HCT116 (cell line): Measurements from ENCODE around the gene DOCK3.

Experiments
- EZH2 ChIP-seq: fragments of 200-600 bp; sonication (generic); IDR thresholded peaks from 2 replicates; pipeline ENCODE4 v1.6.1; 2017; ENCODE audit warnings: antibody characterized with exemption, mixed run types
- EZH2phosphoT487 ChIP-seq: fragments of 200-600 bp; IDR thresholded peaks from 2 replicates; pipeline ENCODE4 v1.6.1; 2018; ENCODE audit warnings: antibody characterized with exemption, borderline replicate concordance
- RAD21 ChIP-seq: IDR thresholded peaks from 2 replicates; pipeline ENCODE4 v1.6.1; 2012; ENCODE audit warnings: low read depth, mild to moderate bottlenecking
- ZNF274 ChIP-seq: fragments of 200-500 bp; sonication (Bioruptor generic); IDR thresholded peaks from 2 replicates; pipeline ENCODE4 v1.6.1; 2014; ENCODE audit warnings: mild to moderate bottlenecking, low read depth, low read length, inconsistent platforms
- TF ChIP-seq, protein P1 (sequence below), 3 experiments: fragments of 200-600 bp in 1 of 3; sonication (generic) in 1 of 3; IDR thresholded peaks in 2 of 3; conservative IDR thresholded peaks in 1 of 3; 2 replicates each; pipeline ENCODE4 v1.5.1; 2012 to 2017; ENCODE audit warnings: low read depth in 2 of 3, low read length in 2 of 3, antibody characterized with exemption in 1 of 3, borderline replicate concordance in 1 of 3, control low read depth in 1 of 3, mild to moderate bottlenecking in 1 of 3, mixed read lengths in 1 of 3, mixed run types in 1 of 3, moderate library complexity in 1 of 3; ENCODE audit not compliant: insufficient read depth in 1 of 3

DNA sequence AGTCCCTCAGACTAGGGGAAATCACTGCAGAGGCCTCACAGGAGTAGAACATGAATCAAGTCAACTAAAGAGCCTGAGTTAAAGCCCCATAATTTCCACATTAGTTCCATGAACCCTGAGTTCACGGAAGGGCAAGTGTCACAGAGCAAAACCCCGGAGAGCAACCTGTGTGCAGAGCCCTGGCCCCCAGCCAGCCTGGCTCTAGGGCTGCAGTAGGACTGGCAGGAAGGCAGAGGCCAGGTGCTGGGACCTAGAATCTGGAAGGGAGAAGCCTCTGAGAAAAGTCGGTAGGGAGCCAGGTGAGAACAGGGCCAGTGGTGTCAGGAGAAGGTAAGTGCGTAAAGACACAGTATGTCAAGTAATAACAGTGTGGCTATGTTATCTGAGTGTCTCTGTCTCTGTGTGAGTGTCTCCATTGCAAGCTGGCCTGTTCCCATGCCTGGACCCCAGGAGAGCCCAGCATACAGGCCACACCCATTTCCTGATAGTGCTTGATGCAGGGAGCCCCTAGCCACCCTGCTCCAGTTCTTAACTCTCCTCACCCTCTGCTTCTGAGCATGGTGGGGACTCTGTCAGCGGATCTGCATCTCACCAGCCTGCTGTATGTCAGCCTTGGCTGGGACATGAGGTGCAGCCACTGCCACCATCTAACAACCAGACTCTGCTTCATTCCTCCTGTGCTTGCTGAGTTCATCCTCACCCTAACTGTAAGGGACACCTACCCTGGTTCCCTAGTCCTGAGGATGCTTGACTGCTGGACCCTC is 699.1 kb downstream of the DOCK3 start:
- TF ChIP-seq ZNF274 = no peak
- no peak for TF ChIP-seq EZH2
- TF ChIP-seq, protein P1, sequence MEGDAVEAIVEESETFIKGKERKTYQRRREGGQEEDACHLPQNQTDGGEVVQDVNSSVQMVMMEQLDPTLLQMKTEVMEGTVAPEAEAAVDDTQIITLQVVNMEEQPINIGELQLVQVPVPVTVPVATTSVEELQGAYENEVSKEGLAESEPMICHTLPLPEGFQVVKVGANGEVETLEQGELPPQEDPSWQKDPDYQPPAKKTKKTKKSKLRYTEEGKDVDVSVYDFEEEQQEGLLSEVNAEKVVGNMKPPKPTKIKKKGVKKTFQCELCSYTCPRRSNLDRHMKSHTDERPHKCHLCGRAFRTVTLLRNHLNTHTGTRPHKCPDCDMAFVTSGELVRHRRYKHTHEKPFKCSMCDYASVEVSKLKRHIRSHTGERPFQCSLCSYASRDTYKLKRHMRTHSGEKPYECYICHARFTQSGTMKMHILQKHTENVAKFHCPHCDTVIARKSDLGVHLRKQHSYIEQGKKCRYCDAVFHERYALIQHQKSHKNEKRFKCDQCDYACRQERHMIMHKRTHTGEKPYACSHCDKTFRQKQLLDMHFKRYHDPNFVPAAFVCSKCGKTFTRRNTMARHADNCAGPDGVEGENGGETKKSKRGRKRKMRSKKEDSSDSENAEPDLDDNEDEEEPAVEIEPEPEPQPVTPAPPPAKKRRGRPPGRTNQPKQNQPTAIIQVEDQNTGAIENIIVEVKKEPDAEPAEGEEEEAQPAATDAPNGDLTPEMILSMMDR (IDR thresholded peaks at IDR 0.05 in 2 of 3, conservative IDR thresholded peaks at IDR 0.05 in 1 of 3; ENCODE audit: borderline replicate concordance in 1 of 3, insufficient read depth in 1 of 3, low read depth in 2 of 3, low read length in 2 of 3) = no peak
- TF ChIP-seq RAD21 = no peak
- no peak for TF ChIP-seq EZH2phosphoT487
